HFFc6 (cell line): Measurements from ENCODE around the gene SLC2A8. TPM values are rescaled to one million over a fixed set of nuclear protein-coding genes. Genes with fewer than 3 reads are reported as not detected.

ENCODE experiments used
- DNase-seq: peaks from one replicate; pipeline ENCODE4 v3.0.0-alpha.2; 2018
- H3K27ac Mint-ChIP-seq: 2 replicates; pipeline ENCODE4 v1.8.0; 2020; ENCODE audit warnings: mild to moderate bottlenecking, mixed read lengths
- H3K27me3 Mint-ChIP-seq: 2 replicates; pipeline ENCODE4 v1.8.0; 2021; ENCODE audit warnings: mild to moderate bottlenecking, moderate library complexity, mixed read lengths; ENCODE audit not compliant: insufficient read depth
- H3K36me3 Mint-ChIP-seq: 2 replicates; pipeline ENCODE4 v1.8.0; 2021; ENCODE audit warnings: low read depth, mixed read lengths
- H3K4me1 Mint-ChIP-seq: 2 replicates; pipeline ENCODE4 v1.8.0; 2020; ENCODE audit warnings: low read depth, mixed read lengths
- H3K4me3 Mint-ChIP-seq: 2 replicates; pipeline ENCODE4 v1.8.0; 2020; ENCODE audit warnings: mild to moderate bottlenecking, moderate library complexity, mixed read lengths
- H3K9me3 Mint-ChIP-seq: 2 replicates; pipeline ENCODE4 v1.8.0; 2020; ENCODE audit warnings: mild to moderate bottlenecking, mixed read lengths
- CTCF ChIP-seq: fragments of 200-600 bp; sonication (generic); IDR thresholded peaks from 2 replicates; pipeline ENCODE4 v1.5.0; 2021; ENCODE audit warnings: antibody characterized with exemption, mild to moderate bottlenecking
- total RNA-seq, 6 experiments: library from RNA; stranded (reverse); fragmentation: NEBNext Ultra II Directional; extraction: Animal tissue kit (Norgen Biotek cat#: 25700); gene quantifications; 2 replicates in 1 of 6; 3 replicates in 5 of 6; pipeline ENCODE4 v1.2.3, GENCODE V29; 2021

The SLC2A8 gene
- total RNA-seq, 6 experiments from 2014 or later, result 11.5 to 13.6 (median 12.5) TPM

- H3K9me3 Mint-ChIP-seq, result no peaks in the 10 kb centered on the region
- TF ChIP-seq CTCF, result no peak
- H3K36me3 Mint-ChIP-seq, result no peaks in the 10 kb centered on the region
- H3K4me3 Mint-ChIP-seq, result no peak overlapping the region
- H3K27me3 Mint-ChIP-seq, result no peaks in the 10 kb centered on the region
- no peak overlapping the region for H3K27ac Mint-ChIP-seq
- no peaks in the 10 kb centered on the region for H3K4me1 Mint-ChIP-seq
- DNase-seq, result no peak
These were observed 8.6 kb downstream of the SLC2A8 start for GRCh38 chr9:127405344-127406125.

GRCh38 chr9:127406799-127407491 is 10.0 kb downstream of the SLC2A8 start:
- DNase-seq, result no peak
- H3K4me3 Mint-ChIP-seq, result no peak overlapping the region
- H3K27ac Mint-ChIP-seq, result no peak overlapping the region
- no peaks in the 10 kb centered on the region for H3K9me3 Mint-ChIP-seq
- H3K36me3 Mint-ChIP-seq, result no peaks in the 10 kb centered on the region
- H3K27me3 Mint-ChIP-seq, result no peaks in the 10 kb centered on the region
- TF ChIP-seq CTCF, result no peak
- H3K4me1 Mint-ChIP-seq, result no peaks in the 10 kb centered on the region

- no peak for TF ChIP-seq CTCF
- no peak overlapping the region for H3K27ac Mint-ChIP-seq
- no peak for DNase-seq
- no peaks in the 10 kb centered on the region for H3K36me3 Mint-ChIP-seq
- no peaks in the 10 kb centered on the region for H3K4me1 Mint-ChIP-seq
- no peaks in the 10 kb centered on the region; the same call in 1 of the 2 replicates for H3K27me3 Mint-ChIP-seq
- no peaks in the 10 kb centered on the region for H3K9me3 Mint-ChIP-seq
- no peak overlapping the region for H3K4me3 Mint-ChIP-seq
These were observed 10.5 kb downstream of the SLC2A8 start for GRCh38 chr9:127407492-127407843.

- H3K9me3 Mint-ChIP-seq, result no peaks in the 10 kb centered on the region
- 0 out of 2 replicates have a peak, but pooled peaks cover 4% of the 10 kb centered on the region for H3K36me3 Mint-ChIP-seq
- H3K4me3 Mint-ChIP-seq, result no peak overlapping the region
- no peak for TF ChIP-seq CTCF
- DNase-seq, result no peak
- H3K27ac Mint-ChIP-seq, result no peak overlapping the region
- H3K27me3 Mint-ChIP-seq, result no peaks in the 10 kb centered on the region; the same call in 1 of the 2 replicates
- peaks cover 2% of the 10 kb centered on the region; the same call in 1 of the 2 replicates for H3K4me1 Mint-ChIP-seq
These were observed 14.2 kb downstream of the SLC2A8 start for GRCh38 chr9:127411122-127411521.

GRCh38 chr9:127415141-127415540 is 18.2 kb downstream of the SLC2A8 start:
- Mint-ChIP-seq H3K9me3 (no peaks in the 10 kb centered on the region), H3K4me1 (peaks cover 21% of the 10 kb centered on the region), H3K27me3 (no peaks in the 10 kb centered on the region; the same call in 1 of the 2 replicates), H3K36me3 (peaks cover 4% of the 10 kb centered on the region; the same call in 1 of the 2 replicates), H3K27ac (no peak overlapping the region), H3K4me3 (no peak overlapping the region)
- DNase-seq, result no peak
- TF ChIP-seq CTCF, result no peak
